GM12878 (cell line): ENCODE data around the gene C1R. TPM values are rescaled to one million over a fixed set of nuclear protein-coding genes. Genes with fewer than 3 reads are reported as not detected.

Source experiments
- ATAC-seq: fragments of 200-7000 bp; cut with Tn5 transposase; 3 replicates; pipeline ENCODE4 v1.9.1; 2020; ENCODE audit warnings: mild to moderate bottlenecking, moderate library complexity
- BruUV-seq: library from RNA; stranded (reverse); fragments of 400-500 nt; replicated peaks from 2 replicates; lab custom pipeline; 2021; lab: Mats Ljungman, UMichigan
- CTCF ChIA-PET: fragments of 300-600 bp; sonication (Branson Sonifier 250); formaldehyde crosslinking; extraction: SDS; loops from one replicate; lab custom pipeline; 2021; ENCODE audit warnings: inconsistent platforms; lab: Yijun Ruan, JAX
- POLR2A ChIA-PET: fragments of 350-600 bp; formaldehyde crosslinking; extraction: SDS; loops from one replicate; lab custom pipeline; 2021; ENCODE audit warnings: inconsistent platforms; lab: Charles Lee
- RAD21 ChIA-PET: fragments of 300-600 bp; sonication (Branson Sonifier 250); formaldehyde crosslinking; loops from one replicate; lab custom pipeline; 2023; ENCODE audit warnings: antibody characterized with exemption; ENCODE audit not compliant: unreplicated experiment; lab: Charles Lee
- SMC1A ChIA-PET: fragments of 300-600 bp; sonication (Branson Sonifier 250); formaldehyde crosslinking; loops from one replicate; lab custom pipeline; 2023; ENCODE audit not compliant: unreplicated experiment, uncharacterized antibody; lab: Charles Lee
- DNase-seq: peaks from one replicate; pipeline ENCODE4 v3.0.0-alpha.2; 2011; ENCODE audit warnings: low read depth, low spot score
- FAIRE-seq: peaks from 3 replicates; lab custom pipeline; 2011; peaks lifted over from hg19 to GRCh38; lab: Jason Lieb, UNC
- H2AFZ ChIP-seq: 2 replicates; pipeline ENCODE4 v1.6.0; 2011; ENCODE audit warnings: low read depth, low read length, control low read depth; ENCODE audit not compliant: control insufficient read depth
- H3K27ac ChIP-seq: 2 replicates; pipeline ENCODE4 v1.5.1; 2011; ENCODE audit warnings: control low read depth; ENCODE audit not compliant: control insufficient read depth, insufficient read depth
- H3K27me3 ChIP-seq, 2 experiments: replicated peaks in 1 of 2; 2 replicates each; pipeline versions ENCODE4 v1.6.0 to v1.6.1; 2011; ENCODE audit warnings: low read length in 1 of 2; ENCODE audit not compliant: control insufficient read depth in 2 of 2, insufficient read depth in 2 of 2
- H3K36me3 ChIP-seq, 2 experiments: 2 replicates each; pipeline ENCODE4 v1.5.1; 2011; ENCODE audit warnings: low read length in 1 of 2; ENCODE audit not compliant: control insufficient read depth in 2 of 2, insufficient read depth in 2 of 2
- H3K4me1 ChIP-seq: 2 replicates; pipeline ENCODE4 v1.6.1; 2011; ENCODE audit warnings: mild to moderate bottlenecking, low read length, moderate library complexity, mixed read lengths; ENCODE audit not compliant: control insufficient read depth, insufficient read depth
- H3K4me2 ChIP-seq: 2 replicates; pipeline ENCODE4 v1.6.0; 2011; ENCODE audit warnings: control low read depth; ENCODE audit not compliant: control insufficient read depth, insufficient read depth
- H3K4me3 ChIP-seq: fragments of 200-600 bp; sonication (generic); 2 replicates; pipeline ENCODE4 v1.5.1; 2016
- H3K79me2 ChIP-seq: 2 replicates; pipeline ENCODE4 v1.6.0; 2011; ENCODE audit warnings: low read length; ENCODE audit not compliant: control insufficient read depth, insufficient read depth
- H3K9ac ChIP-seq: 2 replicates; pipeline ENCODE4 v1.8.0; 2011; ENCODE audit warnings: low read length, control low read depth, mixed read lengths; ENCODE audit not compliant: control insufficient read depth, insufficient read depth
- H3K9me3 ChIP-seq: replicated peaks from 3 replicates; pipeline ENCODE4 v1.5.1; 2011; ENCODE audit warnings: mild to moderate bottlenecking, low read length; ENCODE audit not compliant: control insufficient read depth, insufficient read depth
- H4K20me1 ChIP-seq: 2 replicates; pipeline ENCODE4 v1.6.0; 2011; ENCODE audit not compliant: control insufficient read depth, insufficient read depth
- E2F8 ChIP-seq: fragments of 450-650 bp; IDR thresholded peaks from 2 replicates; pipeline ENCODE4 v1.6.1; 2018; ENCODE audit warnings: mild to moderate bottlenecking, low read depth, moderate library complexity; ENCODE audit not compliant: partially characterized antibody
- GATAD2B ChIP-seq: fragments of 450-650 bp; conservative IDR thresholded peaks from 2 replicates; pipeline ENCODE4 v1.6.1; 2017; ENCODE audit warnings: low read depth, mild to moderate bottlenecking, moderate library complexity
- IKZF2 ChIP-seq, 2 experiments: fragments of 450-650 bp; IDR thresholded peaks; 2 replicates each; pipeline ENCODE4 v1.6.1; 2017; ENCODE audit warnings: mild to moderate bottlenecking in 2 of 2, moderate library complexity in 2 of 2
- IRF3 ChIP-seq: fragments of 450-650 bp; IDR thresholded peaks from 2 replicates; pipeline ENCODE4 v1.6.1; 2014; ENCODE audit warnings: mild to moderate bottlenecking
- KAT2A ChIP-seq: conservative IDR thresholded peaks from 2 replicates; pipeline ENCODE4 v1.6.1; 2011; ENCODE audit warnings: low read depth, low read length; ENCODE audit not compliant: control insufficient read depth
- NFYA ChIP-seq: IDR thresholded peaks from 2 replicates; pipeline ENCODE4 v1.6.1; 2011; ENCODE audit warnings: low read depth, mild to moderate bottlenecking, low read length, improper control_type of control experiment, borderline replicate concordance
- RAD21 ChIP-seq: IDR thresholded peaks from 2 replicates; pipeline ENCODE4 v1.6.1; 2011; ENCODE audit warnings: mild to moderate bottlenecking, low read depth, low read length, moderate library complexity; ENCODE audit not compliant: insufficient read depth
- RUNX3 ChIP-seq: IDR thresholded peaks from 2 replicates; pipeline ENCODE4 v1.6.1; 2012; ENCODE audit warnings: low read length, inconsistent platforms
- TCF12 ChIP-seq: IDR thresholded peaks from 2 replicates; pipeline ENCODE4 v1.6.1; 2011; ENCODE audit warnings: low read depth, mild to moderate bottlenecking, low read length
- ZZZ3 ChIP-seq: IDR thresholded peaks from 2 replicates; pipeline ENCODE4 v1.6.1; 2011; ENCODE audit warnings: low read depth; ENCODE audit not compliant: control insufficient read depth, insufficient read length
- WGBS: methylation state at CpG from one replicate; pipeline ENCODE4 v1.1.6; 2016; ENCODE audit warnings: low lambda C conversion rate; ENCODE audit not compliant: insufficient replicate concordance, insufficient coverage; ENCODE audit errors: missing lambda C conversion rate; 5-methylcytosine and 5-hydroxymethylcytosine counted together
- in situ Hi-C: fragments of 300-500 bp; cut with MboI; formaldehyde crosslinking; loops from 9 replicates; pipeline ENCODE4 v1.14.3; 2018; ENCODE audit warnings: mixed read lengths
- intact Hi-C: fragments of 100-400 bp; cut with micrococcal nuclease; formaldehyde crosslinking; loops from one replicate; pipeline ENCODE4 v1.14.2; 2022; ENCODE audit not compliant: unreplicated experiment
- polyA plus RNA-seq, 11 experiments: library from polyadenylated mRNA; depleted of rRNA in 4 of 11; unstranded in 6 of 11; stranded (reverse) in 5 of 11; fragments of >200 nt; fragmentation: Nextera tagmentation in 4 of 11; fragmentation: Illumina TruSeq in 1 of 11; extraction: Ambion mirVana in 4 of 11; extraction: Trizol in 1 of 11; gene quantifications; 1 replicate in 1 of 11; 2 replicates in 10 of 11; pipeline versions ENCODE4 v1.2.1 to v1.2.3, GENCODE V29; 2011 to 2016; ENCODE audit warnings: inconsistent platforms in 2 of 11, missing spikeins in 2 of 11, low read depth in 1 of 11
- total RNA-seq, 4 experiments: library from RNA; depleted of rRNA in 3 of 4; stranded (reverse); fragments of >200 nt in 3 of 4; fragmentation: Illumina TruSeq in 1 of 4; extraction: Trizol in 1 of 4; gene quantifications; 2 replicates each; pipeline versions ENCODE4 v1.2.1 to v1.2.3, GENCODE V29; 2013 to 2021

Gene C1R
- total and polyA plus RNA-seq, 10 of the 15 experiments (the other 5 are each of a cell fraction or from before 2014, with no cell fraction given): 0.31 to 1.9 (median 0.96) TPM; not detected in 1

GRCh38 chr12:7117670-7118069, 25.4 kb upstream of the C1R start:
- Histone ChIP-seq H3K4me2 (no peak overlapping the region), H3K4me3 (no peak overlapping the region), H3K9me3 (no peaks in the 10 kb centered on the region), H3K9ac (no peak overlapping the region), H3K27me3 (no peaks in the 10 kb centered on the region), H3K27ac (no peak overlapping the region), H2AFZ (no peak overlapping the region), H3K36me3 (peaks cover 0 to 32% of the 10 kb centered on the region in 2 experiments; a peak in 3 of 4 replicates), H4K20me1 (no peaks in the 10 kb centered on the region), H3K79me2 (peaks cover 4% of the 10 kb centered on the region; the same call in 1 of the 2 replicates), H3K4me1 (peaks cover 5% of the 10 kb centered on the region)
- 97% methylated on average over 3 of the region's 3 CpGs for WGBS
- DNase-seq (no peak), ATAC-seq (no peak), FAIRE-seq (no peak)
- SMC1A ChIA-PET: no interaction called here
- BruUV-seq: no TSS peak
- intact Hi-C loops: no loop called here
- in situ Hi-C loops: no loop called here
- RAD21 ChIA-PET: no interaction called here
- no peak for TF ChIP-seq RAD21
- no peak for TF ChIP-seq E2F8
- TF ChIP-seq IRF3: no peak
- no peak for TF ChIP-seq GATAD2B
- no peak for TF ChIP-seq RUNX3
- no peak for TF ChIP-seq IKZF2 (IDR thresholded peaks at IDR 0.05)
- no peak for TF ChIP-seq NFYA
- TF ChIP-seq TCF12: no peak
- no peak for TF ChIP-seq ZZZ3
- no peak for TF ChIP-seq KAT2A
- POLR2A ChIA-PET: no interaction called here
- CTCF ChIA-PET: no interaction called here
